GM23338 (cell line): ENCODE measurements around the gene KRTAP10-12. TPM values are rescaled to one million over a fixed set of nuclear protein-coding genes. Genes with fewer than 3 reads are reported as not detected.

Source experiments
- ATAC-seq: fragments of 200-7000 bp; cut with Tn5 transposase; 3 replicates; pipeline ENCODE4 v1.9.1; 2020
- DNase-seq: peaks from one replicate; pipeline ENCODE4 v3.0.0-alpha.2; 2015; ENCODE audit warnings: low spot score
- H2AFZ ChIP-seq: fragments of 200-600 bp; sonication (generic); 2 replicates; pipeline ENCODE4 v1.8.0; 2016; ENCODE audit warnings: antibody characterized with exemption, mild to moderate bottlenecking, moderate library complexity
- H3F3A ChIP-seq: fragments of 200-600 bp; sonication (generic); replicated peaks from 2 replicates; pipeline ENCODE4 v1.8.0; 2017; ENCODE audit warnings: antibody characterized with exemption, mixed run types, low read depth
- H3K27ac ChIP-seq: fragments of 200-600 bp; sonication (generic); 2 replicates; pipeline ENCODE4 v1.6.1; 2016; ENCODE audit warnings: low read depth
- H3K27me3 ChIP-seq: fragments of 200-600 bp; sonication (generic); 2 replicates; pipeline ENCODE4 v1.8.0; 2016; ENCODE audit warnings: mild to moderate bottlenecking, mixed run types, moderate library complexity; ENCODE audit not compliant: insufficient read depth
- H3K36me3 ChIP-seq: fragments of 200-600 bp; sonication (generic); 2 replicates; pipeline ENCODE4 v1.8.0; 2016; ENCODE audit warnings: mild to moderate bottlenecking; ENCODE audit not compliant: insufficient read depth
- H3K4me1 ChIP-seq: fragments of 200-600 bp; sonication (generic); 2 replicates; pipeline ENCODE4 v1.8.0; 2016; ENCODE audit warnings: mild to moderate bottlenecking, moderate library complexity; ENCODE audit not compliant: insufficient read depth
- H3K4me2 ChIP-seq: fragments of 200-600 bp; sonication (generic); 2 replicates; pipeline ENCODE4 v1.7.1; 2017; ENCODE audit warnings: mixed run types
- H3K4me3 ChIP-seq: fragments of 200-600 bp; sonication (generic); 2 replicates; pipeline ENCODE4 v1.6.1; 2016; ENCODE audit warnings: mixed run types
- H3K79me2 ChIP-seq: fragments of 200-600 bp; sonication (generic); replicated peaks from 2 replicates; pipeline ENCODE4 v1.8.0; 2017; ENCODE audit warnings: mild to moderate bottlenecking; ENCODE audit not compliant: insufficient read depth
- H3K9me2 ChIP-seq: fragments of 200-600 bp; sonication (generic); 2 replicates; pipeline ENCODE4 v1.8.0; 2017; ENCODE audit not compliant: insufficient read depth
- H4K20me1 ChIP-seq: fragments of 200-600 bp; sonication (generic); replicated peaks from 2 replicates; pipeline ENCODE4 v1.8.0; 2017; ENCODE audit warnings: mild to moderate bottlenecking; ENCODE audit not compliant: insufficient read depth
- H3K27ac Mint-ChIP-seq: 2 replicates; pipeline ENCODE4 v1.8.0; 2020; ENCODE audit warnings: inconsistent platforms, mild to moderate bottlenecking, moderate library complexity, mixed read lengths
- H3K27me3 Mint-ChIP-seq: 3 replicates; pipeline ENCODE4 v1.8.0; 2022; ENCODE audit warnings: low read depth, mild to moderate bottlenecking, moderate library complexity, mixed read lengths, inconsistent platforms; ENCODE audit not compliant: insufficient read depth, poor library complexity
- H3K36me3 Mint-ChIP-seq: 3 replicates; pipeline ENCODE4 v1.8.0; 2021; ENCODE audit warnings: low read depth, mild to moderate bottlenecking, inconsistent platforms, moderate library complexity, mixed read lengths
- H3K4me1 Mint-ChIP-seq: 3 replicates; pipeline ENCODE4 v1.8.0; 2020; ENCODE audit warnings: mild to moderate bottlenecking, inconsistent platforms, mixed read lengths
- H3K4me3 Mint-ChIP-seq: 3 replicates; pipeline ENCODE4 v1.8.0; 2021; ENCODE audit warnings: moderate library complexity, mild to moderate bottlenecking, inconsistent platforms, mixed read lengths
- H3K9me3 Mint-ChIP-seq: 3 replicates; pipeline ENCODE4 v1.8.0; 2020; ENCODE audit warnings: moderate library complexity, mild to moderate bottlenecking, inconsistent platforms, mixed read lengths
- CREB1 ChIP-seq: fragments of 250-450 bp; sonication (Bioruptor Pico); IDR thresholded peaks from 2 replicates; pipeline ENCODE4 v1.5.0; 2020; ENCODE audit warnings: low read depth, mild to moderate bottlenecking, moderate library complexity
- CTCF ChIP-seq, 2 experiments: fragments of 200-600 bp in 1 of 2; sonication (generic) in 1 of 2; conservative IDR thresholded peaks; 2 replicates each; pipeline versions ENCODE4 v1.5.1 to v1.6.1; 2016 to 2017; ENCODE audit warnings: antibody characterized with exemption in 2 of 2, low read depth in 2 of 2, mild to moderate bottlenecking in 2 of 2, moderate library complexity in 1 of 2
- ETS1 ChIP-seq: IDR thresholded peaks from 2 replicates; pipeline ENCODE4 v1.6.1; 2016; ENCODE audit warnings: antibody characterized with exemption
- EZH2 ChIP-seq: fragments of 200-600 bp; sonication (generic); IDR thresholded peaks from one replicate; pipeline ENCODE4 v1.8.0; 2017; ENCODE audit warnings: antibody characterized with exemption, mild to moderate bottlenecking, low read depth; ENCODE audit not compliant: unreplicated experiment
- EZH2phosphoT487 ChIP-seq: fragments of 200-600 bp; sonication (generic); IDR thresholded peaks from one replicate; pipeline ENCODE4 v1.8.1; 2018; ENCODE audit warnings: antibody characterized with exemption; ENCODE audit not compliant: unreplicated experiment
- JUNB ChIP-seq: IDR thresholded peaks from one replicate; pipeline ENCODE4 v1.6.1; 2016; ENCODE audit warnings: antibody characterized with exemption; ENCODE audit not compliant: unreplicated experiment
- NANOG ChIP-seq: IDR thresholded peaks from 2 replicates; pipeline ENCODE4 v1.6.1; 2016; ENCODE audit warnings: antibody characterized with exemption, borderline replicate concordance
- STAT1 ChIP-seq: IDR thresholded peaks from one replicate; pipeline ENCODE4 v1.6.1; 2016; ENCODE audit warnings: antibody characterized with exemption; ENCODE audit not compliant: unreplicated experiment
- ZNF331 ChIP-seq: fragments of 250-450 bp; sonication (Bioruptor Pico); IDR thresholded peaks from 2 replicates; pipeline ENCODE4 v1.5.0; 2020; ENCODE audit warnings: low read depth, mild to moderate bottlenecking, moderate library complexity
- ZNF462 ChIP-seq: fragments of 250-450 bp; sonication (Bioruptor Pico); IDR thresholded peaks from 2 replicates; pipeline ENCODE4 v1.5.0; 2020; ENCODE audit warnings: mild to moderate bottlenecking, moderate library complexity
- polyA plus RNA-seq: library from polyadenylated mRNA; unstranded; fragments of >200 nt; fragmentation: Nextera tagmentation; extraction: Ambion mirVana; gene quantifications from 2 replicates; pipeline ENCODE4 v1.2.1, GENCODE V29; 2016
- total RNA-seq: library from RNA; depleted of rRNA; stranded (reverse); fragments of >200 nt; shearing (Covaris generic); gene quantifications from 2 replicates; pipeline ENCODE4 v1.2.3, GENCODE V29; 2014
- TF ChIP-seq, protein P1 (sequence below): IDR thresholded peaks from one replicate; pipeline ENCODE4 v1.6.1; 2018; ENCODE audit warnings: antibody characterized with exemption; ENCODE audit not compliant: unreplicated experiment

The KRTAP10-12 gene
- total and polyA plus RNA-seq, 2 experiments from 2014 or later: not detected

DNA sequence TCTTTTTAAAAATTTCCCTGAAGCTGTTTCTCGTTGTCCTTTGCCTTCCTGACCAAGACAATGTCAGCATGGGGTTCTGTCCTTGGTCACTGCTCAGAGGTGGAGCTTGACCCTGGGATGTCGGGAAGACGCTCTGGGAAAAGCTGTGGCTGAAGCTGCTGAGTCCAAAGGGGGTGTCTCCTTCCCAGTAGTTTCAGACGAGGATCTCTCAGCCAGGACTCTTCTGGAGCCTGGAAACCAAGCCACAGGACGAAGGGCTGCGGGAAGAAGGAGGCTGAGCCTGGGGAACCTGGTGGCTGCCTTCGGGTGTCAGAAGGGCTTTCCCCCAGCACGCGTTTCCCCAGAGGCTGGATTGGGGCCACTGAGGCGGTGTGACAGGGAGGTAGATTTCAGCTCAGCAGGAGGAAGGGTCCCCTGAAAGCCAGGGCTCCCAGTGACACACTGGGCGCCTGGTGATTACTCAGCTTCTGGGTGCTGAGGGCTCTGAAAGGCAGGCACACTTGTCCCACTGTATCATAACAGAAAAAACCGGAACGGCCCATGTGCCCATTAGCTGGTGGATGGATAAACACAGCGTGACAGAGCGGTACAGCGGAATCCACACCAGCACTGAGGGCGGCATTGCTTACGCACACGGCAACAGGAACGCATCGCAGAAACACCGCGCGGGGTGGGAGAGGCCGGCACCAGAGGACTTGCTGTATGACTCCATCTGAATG, 10.0 kb upstream of the KRTAP10-12 start:
- H3K27me3 ChIP-seq: no peaks in the 10 kb centered on the region
- DNase-seq (peak; percentile 10), ATAC-seq (peak; percentile 43)
- H3F3A ChIP-seq: 0 out of 2 replicates have a peak, but pooled peaks cover 4% of the 10 kb centered on the region
- no peak overlapping the region; the same call in 1 of the 2 replicates for H3K27ac Mint-ChIP-seq
- no peaks in the 10 kb centered on the region for H3K36me3 Mint-ChIP-seq
- H3K36me3 ChIP-seq: no peaks in the 10 kb centered on the region
- TF ChIP-seq ETS1: no peak
- no peak for TF ChIP-seq ZNF462 (CRISPR knock-in tag)
- TF ChIP-seq, protein P1, sequence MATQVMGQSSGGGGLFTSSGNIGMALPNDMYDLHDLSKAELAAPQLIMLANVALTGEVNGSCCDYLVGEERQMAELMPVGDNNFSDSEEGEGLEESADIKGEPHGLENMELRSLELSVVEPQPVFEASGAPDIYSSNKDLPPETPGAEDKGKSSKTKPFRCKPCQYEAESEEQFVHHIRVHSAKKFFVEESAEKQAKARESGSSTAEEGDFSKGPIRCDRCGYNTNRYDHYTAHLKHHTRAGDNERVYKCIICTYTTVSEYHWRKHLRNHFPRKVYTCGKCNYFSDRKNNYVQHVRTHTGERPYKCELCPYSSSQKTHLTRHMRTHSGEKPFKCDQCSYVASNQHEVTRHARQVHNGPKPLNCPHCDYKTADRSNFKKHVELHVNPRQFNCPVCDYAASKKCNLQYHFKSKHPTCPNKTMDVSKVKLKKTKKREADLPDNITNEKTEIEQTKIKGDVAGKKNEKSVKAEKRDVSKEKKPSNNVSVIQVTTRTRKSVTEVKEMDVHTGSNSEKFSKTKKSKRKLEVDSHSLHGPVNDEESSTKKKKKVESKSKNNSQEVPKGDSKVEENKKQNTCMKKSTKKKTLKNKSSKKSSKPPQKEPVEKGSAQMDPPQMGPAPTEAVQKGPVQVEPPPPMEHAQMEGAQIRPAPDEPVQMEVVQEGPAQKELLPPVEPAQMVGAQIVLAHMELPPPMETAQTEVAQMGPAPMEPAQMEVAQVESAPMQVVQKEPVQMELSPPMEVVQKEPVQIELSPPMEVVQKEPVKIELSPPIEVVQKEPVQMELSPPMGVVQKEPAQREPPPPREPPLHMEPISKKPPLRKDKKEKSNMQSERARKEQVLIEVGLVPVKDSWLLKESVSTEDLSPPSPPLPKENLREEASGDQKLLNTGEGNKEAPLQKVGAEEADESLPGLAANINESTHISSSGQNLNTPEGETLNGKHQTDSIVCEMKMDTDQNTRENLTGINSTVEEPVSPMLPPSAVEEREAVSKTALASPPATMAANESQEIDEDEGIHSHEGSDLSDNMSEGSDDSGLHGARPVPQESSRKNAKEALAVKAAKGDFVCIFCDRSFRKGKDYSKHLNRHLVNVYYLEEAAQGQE: no peak
- no peak for TF ChIP-seq NANOG
- TF ChIP-seq STAT1: no peak
- TF ChIP-seq CREB1 (CRISPR knock-in tag): no peak
- no peak for TF ChIP-seq EZH2phosphoT487
- no peak for TF ChIP-seq EZH2
- no peak for TF ChIP-seq JUNB
- TF ChIP-seq ZNF331 (CRISPR knock-in tag): no peak
- TF ChIP-seq CTCF (conservative IDR thresholded peaks at IDR 0.05; ENCODE audit: low read depth in 2 of 2): no peak
- H3K4me2 ChIP-seq: 0 out of 2 replicates have a peak overlapping the region, but pooled peaks have one; percentile 8
- peaks cover 3% of the 10 kb centered on the region for H3K9me3 Mint-ChIP-seq
- no peak overlapping the region for H3K4me3 ChIP-seq
- peaks cover 6% of the 10 kb centered on the region for H3K4me1 ChIP-seq
- H3K27me3 Mint-ChIP-seq: peaks cover 16% of the 10 kb centered on the region
- no peaks in the 10 kb centered on the region for H3K79me2 ChIP-seq
- peaks cover 24% of the 10 kb centered on the region for H3K4me1 Mint-ChIP-seq
- H3K9me2 ChIP-seq: no peaks in the 10 kb centered on the region
- no peaks in the 10 kb centered on the region for H4K20me1 ChIP-seq
- H3K27ac ChIP-seq: no peak overlapping the region
- H3K4me3 Mint-ChIP-seq: no peak overlapping the region; the same call in 2 of the 3 replicates
- peak overlapping the region; percentile 92 for H2AFZ ChIP-seq
